HL-60 (cell line): ENCODE measurements around the gene LMBR1.

Source experiments
- CTCF ChIP-seq: IDR thresholded peaks from one replicate; pipeline ENCODE4 v1.5.1; 2011; ENCODE audit warnings: low read length, control low read depth, inconsistent platforms; ENCODE audit not compliant: insufficient read depth
- GABPA ChIP-seq: IDR thresholded peaks from 2 replicates; pipeline ENCODE4 v1.6.1; 2012; ENCODE audit warnings: low read depth
- POLR2AphosphoS5 ChIP-seq: IDR thresholded peaks from 2 replicates; pipeline ENCODE4 v1.6.1; 2012; ENCODE audit warnings: low read depth
- REST ChIP-seq: IDR thresholded peaks from 2 replicates; pipeline ENCODE4 v1.6.1; 2012; ENCODE audit warnings: low read depth; ENCODE audit not compliant: insufficient replicate concordance
- SPI1 ChIP-seq: IDR thresholded peaks from 2 replicates; pipeline ENCODE4 v1.6.1; 2012; ENCODE audit warnings: low read depth, mild to moderate bottlenecking, borderline replicate concordance

GRCh38 chr7:156881679-156882078, 11.3 kb downstream of the LMBR1 start:
- TF ChIP-seq CTCF (no peak), POLR2AphosphoS5 (no peak), REST (no peak), GABPA (no peak), SPI1 (no peak)
